GM19351 (cell line): ENCODE measurements around the gene PTGR3.

Experiments used
- ATAC-seq: cut with Tn5 transposase; IDR thresholded peaks from one replicate; pipeline ENCODE4 v1.9.1; 2021; ENCODE audit warnings: mild to moderate bottlenecking, moderate library complexity; ENCODE audit not compliant: unreplicated experiment

PTGR3 gene

DNA sequence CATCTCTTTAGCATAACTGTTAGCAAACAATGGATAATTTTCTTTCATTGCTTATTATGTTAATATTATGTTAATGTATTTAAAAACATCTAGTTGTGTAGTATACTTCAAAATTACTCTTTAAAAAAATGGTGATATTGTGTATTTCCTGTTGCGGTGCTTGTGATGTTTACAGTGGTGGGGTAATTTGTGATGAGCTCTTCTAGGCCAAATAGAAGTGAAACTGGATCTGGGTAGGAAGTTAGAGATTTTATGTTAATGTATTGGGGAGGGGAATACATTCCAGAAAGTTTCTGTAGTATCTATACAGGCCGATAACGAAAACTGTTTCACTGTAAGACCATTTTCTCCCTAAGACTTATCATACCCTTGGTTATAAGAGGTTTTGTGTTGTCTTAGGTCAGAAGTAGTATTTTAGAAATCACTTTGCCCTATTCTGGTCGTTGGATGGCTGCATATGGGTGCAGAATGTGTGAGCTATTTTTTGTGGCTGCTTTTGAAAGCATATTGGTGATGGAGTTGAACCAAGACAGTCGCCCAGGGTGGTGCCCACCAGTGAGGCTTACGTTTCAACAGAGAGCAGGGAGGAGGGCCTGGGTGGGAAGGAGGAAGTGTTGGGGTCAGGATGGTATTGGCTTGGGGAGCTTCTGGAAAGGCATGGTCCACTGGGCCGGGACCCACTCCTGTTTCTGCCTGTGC, 7.4 kb upstream of the PTGR3 start:
- ATAC-seq = no peak

DNA sequence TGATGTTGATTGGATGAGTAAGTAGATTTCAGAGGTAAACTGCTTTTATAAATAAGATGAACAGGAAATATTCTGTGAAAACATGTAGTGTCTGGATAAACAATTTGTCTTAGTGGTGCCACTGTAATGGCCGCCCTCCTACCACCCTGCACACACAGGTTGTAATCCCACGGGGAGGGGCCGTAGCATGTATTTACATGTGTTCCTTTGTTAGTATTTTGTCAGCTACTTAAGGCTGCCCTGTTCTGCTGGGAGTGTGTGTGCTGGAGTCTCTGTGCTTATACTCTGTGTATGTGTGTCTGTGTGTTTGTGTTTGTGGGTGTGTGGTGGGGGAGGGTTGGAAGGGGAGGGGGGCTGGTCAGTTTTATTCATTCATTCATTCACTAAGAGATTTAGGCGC, 6.7 kb upstream of the PTGR3 start:
- no peak for ATAC-seq

DNA sequence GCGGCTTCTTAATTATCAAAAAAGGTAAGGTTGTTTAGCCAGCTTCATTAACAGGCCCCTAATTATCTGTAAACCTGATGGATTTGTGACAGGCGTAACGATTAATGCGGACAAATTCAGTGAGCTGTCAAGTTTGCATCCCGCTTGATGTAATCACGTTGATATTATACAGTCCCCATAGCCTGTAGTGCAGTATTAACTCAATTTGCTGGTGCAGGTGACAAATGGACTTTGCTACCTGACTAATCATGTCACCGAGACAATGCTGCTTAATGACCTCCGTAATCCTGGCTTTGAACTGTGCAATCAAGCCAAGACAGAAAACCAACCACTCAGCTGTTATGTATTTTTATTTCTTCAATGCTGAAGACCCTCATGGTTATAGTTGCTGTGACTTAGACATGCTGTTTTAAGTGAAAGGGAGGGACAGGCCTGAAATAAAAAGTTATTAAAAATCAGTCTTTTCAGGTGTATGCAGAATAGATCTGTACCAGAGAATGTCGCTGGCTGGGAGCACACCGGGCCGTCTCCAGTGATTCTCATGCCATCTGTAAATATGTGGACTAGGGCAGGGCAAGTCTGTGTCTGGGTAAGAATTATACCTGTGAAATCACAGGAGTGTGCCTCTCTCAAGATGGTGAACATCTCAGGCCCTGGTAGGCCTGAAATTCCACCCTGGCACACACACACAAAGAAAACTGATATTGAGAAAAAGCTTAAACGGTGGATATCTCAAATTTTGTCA, 6.0 kb upstream of the PTGR3 start:
- ATAC-seq = no peak

DNA sequence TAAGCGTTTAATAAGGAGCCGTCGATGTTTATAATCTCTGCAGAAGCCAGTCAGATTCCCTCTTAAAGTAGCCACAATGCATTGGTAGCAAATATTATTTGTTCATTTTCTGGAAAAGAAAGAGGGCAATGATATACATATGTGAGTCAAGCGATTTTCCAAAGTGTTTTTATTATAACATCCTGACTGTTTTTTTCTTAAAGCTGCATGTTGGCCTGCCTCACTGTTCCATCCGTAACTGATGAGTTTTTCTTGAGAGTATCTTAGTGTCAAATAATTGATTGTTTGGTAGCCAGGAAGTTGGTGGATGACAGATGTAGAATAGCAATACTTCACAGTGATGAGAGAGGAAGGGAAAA, 5.4 kb upstream of the PTGR3 start:
- no peak for ATAC-seq

DNA sequence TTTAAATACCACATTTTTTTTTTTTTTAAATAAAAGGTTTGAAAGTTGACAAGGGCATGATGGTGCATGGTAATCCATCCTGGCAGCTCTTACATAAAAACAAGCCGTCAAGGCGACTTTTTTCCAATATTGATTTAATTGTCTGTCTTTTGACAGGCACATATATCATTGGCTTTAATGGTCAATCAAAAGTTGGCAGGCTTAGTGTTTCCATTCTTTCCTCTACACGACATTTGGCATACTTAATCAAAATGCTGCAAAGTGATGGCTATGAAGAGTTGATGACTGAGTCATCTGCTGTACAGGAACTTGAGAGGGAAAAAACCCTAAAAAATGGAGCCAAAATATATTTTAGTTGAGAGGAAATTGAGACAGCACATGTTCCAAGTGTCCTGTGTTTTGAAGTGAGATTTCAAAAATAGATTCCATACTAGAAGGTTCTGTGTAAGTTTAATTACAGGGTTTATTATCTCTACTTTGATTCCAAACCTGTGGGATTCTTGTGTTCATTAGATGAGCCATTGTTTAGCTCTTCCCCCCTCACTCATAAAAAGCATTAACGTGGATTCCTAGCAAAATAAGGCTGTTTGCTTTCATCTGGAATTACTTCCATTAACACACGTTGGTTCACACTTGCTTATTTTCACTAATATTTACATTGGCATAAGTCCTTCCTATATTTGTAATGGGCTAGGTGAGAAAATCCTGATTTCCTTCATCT, 4.8 kb upstream of the PTGR3 start:
- no peak for ATAC-seq

DNA sequence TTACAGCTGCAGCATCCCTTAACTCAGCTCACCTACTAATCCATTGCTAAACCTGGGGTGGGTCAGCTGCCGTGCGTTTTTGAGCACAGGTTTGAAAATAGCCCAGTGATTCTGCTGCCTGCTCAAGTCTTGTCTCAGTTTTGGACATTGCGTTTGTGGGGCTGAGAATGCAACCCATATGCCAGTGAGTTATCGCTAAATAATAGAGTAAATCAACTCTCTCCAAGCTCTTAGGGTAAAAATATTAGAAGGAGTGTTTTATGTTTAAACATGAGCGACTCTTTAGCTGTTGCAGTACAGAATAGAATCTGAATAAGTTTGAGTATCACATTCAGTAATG, 3.8 kb upstream of the PTGR3 start:
- ATAC-seq = no peak

DNA sequence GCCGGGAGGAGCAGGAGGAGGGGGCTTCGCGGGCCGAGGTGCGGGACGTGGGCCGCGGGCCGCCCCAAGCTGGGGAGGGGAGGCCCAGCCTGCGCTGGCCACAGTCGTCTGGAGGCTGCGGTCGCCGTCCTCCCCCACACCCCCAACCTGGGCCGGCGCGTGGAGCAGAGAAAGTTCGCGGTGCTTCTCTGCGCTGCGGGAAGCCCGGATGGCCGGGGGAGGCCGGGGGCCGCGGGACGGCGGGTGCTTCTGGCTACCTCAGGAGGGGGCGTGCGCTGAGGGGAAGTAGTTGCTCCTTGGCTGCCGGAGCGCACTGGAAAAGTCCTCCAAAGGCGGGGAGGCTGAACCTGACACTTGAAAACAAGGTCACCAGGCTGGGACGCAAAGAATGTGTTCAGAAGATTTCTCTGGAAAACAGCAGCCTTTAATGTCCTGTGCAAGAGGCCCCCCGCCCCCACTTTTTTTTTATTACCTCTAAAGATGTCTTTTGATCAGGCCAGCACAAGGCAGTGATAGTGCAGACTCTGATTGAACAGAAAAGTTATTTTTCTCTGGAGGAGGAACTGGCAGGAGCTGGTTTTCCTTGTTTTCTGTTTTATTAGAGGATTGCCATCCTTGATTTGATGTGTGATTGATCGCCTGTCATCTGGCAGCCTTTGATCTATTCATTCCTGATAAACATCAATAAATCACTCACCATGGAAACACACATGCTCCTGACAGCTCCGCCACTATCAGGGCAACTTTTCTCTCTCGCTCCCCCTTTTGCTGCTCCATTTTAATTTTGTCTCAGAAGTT, 3.2 kb upstream of the PTGR3 start:
- no peak for ATAC-seq

DNA sequence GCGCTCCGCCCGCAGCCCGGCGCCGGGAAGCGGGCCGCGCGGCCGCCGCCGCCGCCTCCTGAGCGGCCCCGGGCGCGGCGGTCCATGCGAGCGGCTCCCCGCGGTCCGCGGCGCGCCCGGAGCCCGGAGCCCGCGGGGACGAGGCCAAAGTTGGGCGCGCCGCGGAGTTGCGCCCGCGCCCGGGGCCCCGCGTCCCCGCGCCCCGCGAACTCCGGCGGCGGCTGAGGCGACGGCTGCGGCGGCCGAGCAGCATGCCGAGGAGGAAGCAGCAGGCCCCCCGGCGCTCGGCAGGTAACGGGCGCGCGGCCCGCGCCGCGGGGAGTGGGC, 2.6 kb upstream of the PTGR3 start:
- no peak for ATAC-seq

DNA sequence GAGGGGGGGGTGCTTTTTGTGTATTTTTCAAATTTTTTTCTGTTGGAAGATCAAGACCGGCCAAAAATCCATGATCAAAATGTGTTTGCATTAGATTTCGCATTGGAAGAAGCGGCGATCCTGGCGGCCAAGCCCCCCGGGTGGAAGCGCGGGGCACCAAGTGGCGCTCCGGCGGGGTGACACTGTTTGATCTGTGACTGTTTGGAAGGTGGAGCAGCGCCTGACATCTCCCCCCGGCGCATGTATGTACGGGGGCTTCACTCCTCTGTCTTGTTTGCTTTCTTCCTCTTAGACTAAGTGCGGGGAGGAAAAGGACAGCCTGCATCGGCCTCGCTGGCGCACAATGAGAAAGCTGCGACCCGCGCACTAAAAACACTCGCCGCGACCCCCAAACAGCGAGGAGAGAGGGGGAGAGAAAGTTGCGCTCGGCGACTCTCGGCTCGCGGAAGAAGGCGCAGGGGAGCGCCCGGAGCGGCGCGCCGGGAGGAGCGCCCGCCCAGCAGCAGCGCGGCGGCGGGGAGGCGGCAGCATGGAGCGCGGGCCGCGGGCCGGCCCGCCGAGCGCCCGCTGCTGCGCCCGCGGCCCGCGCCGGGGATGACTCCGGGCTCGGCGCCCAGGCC, 2.2 kb upstream of the PTGR3 start:
- ATAC-seq = peak; percentile 5

DNA sequence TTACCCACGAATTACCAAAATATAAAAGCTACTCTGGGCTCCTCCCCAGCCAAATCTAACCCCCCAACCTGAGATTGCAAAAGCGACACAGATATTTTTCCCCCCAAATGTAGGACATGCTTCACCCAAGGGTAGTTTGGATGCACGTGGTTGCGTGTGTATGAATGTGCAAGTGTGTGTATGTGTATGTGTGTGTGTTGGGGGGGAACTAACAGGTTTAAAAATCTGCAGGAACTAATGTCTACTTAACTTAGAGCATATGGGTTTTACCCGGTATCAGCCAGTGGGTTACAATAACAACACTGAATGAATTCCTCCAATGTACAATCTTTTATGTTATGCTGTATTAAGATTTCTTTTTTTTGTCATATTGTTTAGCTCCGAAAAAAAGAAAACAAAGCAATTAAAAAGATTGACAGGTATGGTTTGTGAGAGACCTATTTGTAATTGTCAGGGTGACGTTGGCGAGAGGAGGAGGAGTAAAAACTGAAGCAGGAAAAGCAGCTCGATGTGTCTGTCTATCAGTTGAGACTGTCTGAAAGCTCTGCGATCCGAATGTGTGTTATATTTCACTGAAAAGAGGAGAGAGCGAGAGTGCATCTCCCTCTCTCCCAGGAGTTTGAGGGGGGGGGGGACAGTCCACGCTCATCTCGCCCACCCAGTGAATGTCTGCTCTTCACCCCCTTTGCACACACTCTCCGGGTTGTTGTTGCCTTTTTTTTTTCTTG, 1.5 kb upstream of the PTGR3 start, which contains the start of gene TSHZ1:
Gene TSHZ1 (plus strand): TSS at position 524 of the 728 bp plus-strand sequence. CDS start 1,080 bp downstream, outside the sequence.
- ATAC-seq = peak; percentile 42

DNA sequence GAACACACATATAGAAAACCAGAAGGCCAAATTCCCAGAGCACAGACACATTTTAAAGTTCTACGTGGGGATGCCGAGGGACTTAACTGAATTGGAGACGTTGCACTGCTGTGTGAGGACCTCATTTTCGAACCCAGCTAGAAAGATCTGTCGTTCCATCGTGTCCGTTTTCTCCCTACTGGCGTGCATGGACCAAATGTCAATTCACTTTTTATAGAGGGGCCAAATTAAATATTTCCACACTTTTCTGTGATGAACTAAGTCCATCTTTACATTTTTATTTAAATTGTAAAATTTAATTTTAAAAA, 966 bp upstream of the PTGR3 start:
- ATAC-seq = no peak

DNA sequence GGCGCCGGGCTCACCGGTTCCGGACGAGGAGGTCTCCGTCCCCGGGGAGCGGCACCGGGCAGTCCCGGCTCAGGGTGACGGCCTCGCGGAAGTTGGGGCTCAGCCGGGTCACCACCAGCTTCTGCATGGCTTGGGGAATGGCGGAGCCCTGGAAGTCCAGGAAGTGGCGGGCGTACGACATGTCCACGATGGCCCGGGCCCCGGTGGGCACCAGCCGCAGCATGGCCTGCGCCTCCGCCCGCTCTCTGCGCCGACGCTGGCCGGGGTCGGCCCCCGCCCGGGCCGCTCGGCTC, 157 bp downstream of the PTGR3 start:
- peak; percentile 6 for ATAC-seq

DNA sequence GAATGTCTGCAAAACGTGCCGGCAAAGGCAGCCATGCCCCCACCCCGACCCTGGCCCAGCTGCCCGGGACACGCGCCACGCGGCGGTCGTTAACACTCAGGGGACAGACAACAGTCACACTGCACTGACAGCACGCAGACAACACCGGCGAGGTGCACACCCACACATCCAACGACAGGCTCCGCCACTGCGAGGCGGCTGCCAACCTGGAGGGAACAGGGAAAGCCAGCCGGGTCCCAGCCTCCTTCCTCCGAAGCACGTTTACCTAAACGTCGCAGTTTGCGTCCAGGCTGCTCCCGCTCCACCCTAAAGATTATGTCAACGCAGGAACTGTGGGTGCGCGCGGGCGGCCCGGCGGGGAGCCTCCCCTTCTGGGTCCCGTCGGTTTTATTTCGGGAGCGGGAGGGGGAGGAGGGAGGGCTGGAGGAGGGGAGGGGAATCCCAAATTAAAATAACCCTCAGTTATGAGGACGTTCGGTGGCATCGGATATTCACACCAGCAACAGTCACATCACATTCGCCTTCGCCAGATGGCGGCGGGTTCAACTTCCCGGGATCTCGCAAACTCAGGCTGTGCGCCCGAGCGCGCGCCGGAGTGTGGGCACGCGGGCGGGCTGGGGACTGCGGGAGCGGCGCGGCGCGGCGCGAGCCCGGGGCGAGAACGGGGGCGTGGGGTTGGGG, 644 bp downstream of the PTGR3 start:
- ATAC-seq = peak; percentile 1

DNA sequence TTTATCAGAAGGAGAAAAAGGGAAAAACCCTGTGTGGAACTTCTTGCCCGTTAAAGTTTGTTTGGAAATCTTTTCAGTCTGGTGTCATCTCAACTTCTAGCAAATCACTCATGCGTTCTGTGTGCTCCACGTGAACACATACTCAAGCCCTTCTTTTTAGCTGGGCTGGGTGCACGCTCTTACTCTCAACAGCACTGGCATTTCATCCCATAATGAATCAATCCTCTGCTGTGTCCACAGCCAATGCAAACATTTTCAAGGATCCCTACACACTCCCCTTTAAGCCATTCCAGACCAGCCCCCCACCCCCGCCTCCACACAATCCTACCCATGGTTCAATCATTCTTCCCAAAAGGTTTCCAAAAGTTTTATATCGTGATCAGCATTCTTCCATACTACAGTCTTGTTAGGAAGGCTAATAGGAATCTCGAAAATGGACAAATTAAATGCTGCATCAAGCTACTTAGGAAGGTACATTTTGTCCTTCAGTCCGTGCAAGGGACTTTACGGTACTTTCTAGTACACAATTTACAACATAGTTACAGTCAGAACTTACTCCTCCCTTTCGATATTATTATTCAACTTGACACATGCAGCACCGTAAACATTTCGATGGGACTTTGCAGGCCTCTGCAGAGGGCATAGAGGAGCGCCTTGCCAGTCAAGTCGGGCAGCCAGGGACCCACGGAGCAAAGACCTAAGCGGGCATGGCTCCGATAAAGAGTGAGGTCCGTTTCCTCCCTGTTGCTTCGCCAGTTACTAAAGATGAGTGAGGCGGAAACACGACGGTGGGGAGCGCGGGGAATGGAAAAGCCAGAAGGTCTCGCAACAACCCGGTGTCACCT, 1.4 kb downstream of the PTGR3 start:
- no peak for ATAC-seq

DNA sequence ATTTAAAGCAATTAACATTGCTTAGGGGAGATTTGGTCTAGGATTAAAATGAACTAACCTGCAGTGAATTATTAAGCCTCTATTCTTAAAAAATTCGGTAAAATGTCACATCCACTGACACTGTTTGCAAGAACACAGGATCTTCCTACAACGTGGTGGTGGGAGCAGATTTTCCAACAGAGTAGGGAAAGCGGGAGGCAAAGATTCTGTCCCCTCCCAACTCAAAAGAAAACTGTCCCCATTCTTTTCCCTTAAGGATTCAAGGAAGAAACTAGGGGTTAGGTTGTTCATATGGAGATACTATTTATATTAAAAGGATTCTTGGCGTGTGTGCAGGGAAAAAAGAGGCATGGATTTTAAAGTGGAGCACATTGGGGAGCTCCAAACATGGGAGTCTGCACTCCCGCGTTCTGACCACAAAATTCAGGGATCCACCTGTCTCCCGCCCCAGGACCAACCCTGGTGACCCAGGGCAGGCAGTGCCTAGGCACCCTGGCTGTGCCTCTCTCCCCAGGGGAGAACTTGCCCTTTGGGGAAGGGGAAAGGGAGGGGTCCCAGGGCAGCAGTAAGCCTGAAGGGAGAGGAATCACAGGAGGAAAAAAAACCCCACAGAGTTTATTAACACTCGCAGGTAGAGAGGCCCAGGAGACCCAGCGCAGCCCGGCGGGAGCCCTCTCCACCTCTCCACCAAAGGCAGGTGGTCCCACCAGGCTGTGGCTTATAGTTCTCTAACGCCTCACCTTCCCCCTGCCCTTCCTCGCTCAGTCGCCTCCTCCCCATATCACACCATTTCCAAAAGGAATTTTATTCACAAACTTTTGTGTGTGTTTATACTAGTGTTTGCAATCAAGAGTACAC, 2.3 kb downstream of the PTGR3 start:
- ATAC-seq = no peak

DNA sequence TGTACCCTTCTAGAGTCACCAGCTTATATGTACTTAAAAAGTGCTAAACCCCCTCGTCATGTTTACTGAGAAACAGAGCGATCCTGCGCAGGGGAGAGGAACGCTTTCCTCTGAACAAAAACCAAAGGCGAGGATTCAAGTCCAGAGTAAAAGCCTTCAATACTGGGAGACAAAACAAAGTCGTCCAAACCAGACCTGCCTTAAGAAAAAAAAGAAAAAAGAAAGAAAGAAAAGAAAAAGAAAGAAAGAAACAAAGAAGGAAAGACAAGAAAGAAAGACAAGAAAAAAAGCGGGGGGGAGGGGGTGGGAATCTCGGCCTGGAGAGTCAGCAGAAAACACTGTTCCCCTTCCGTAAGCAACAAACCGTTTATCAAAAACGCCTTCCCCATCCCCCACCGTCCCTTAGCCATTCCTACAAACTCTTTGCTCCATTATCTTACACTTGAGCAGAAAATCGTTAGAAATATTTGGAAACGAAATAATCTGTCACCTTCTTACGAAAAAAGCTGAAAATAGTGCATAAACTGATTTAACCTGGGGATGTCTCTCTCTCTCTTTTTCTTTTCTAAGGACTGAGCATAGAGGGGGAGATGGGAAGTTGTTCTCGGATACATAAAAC, 3.3 kb downstream of the PTGR3 start:
- no peak for ATAC-seq

DNA sequence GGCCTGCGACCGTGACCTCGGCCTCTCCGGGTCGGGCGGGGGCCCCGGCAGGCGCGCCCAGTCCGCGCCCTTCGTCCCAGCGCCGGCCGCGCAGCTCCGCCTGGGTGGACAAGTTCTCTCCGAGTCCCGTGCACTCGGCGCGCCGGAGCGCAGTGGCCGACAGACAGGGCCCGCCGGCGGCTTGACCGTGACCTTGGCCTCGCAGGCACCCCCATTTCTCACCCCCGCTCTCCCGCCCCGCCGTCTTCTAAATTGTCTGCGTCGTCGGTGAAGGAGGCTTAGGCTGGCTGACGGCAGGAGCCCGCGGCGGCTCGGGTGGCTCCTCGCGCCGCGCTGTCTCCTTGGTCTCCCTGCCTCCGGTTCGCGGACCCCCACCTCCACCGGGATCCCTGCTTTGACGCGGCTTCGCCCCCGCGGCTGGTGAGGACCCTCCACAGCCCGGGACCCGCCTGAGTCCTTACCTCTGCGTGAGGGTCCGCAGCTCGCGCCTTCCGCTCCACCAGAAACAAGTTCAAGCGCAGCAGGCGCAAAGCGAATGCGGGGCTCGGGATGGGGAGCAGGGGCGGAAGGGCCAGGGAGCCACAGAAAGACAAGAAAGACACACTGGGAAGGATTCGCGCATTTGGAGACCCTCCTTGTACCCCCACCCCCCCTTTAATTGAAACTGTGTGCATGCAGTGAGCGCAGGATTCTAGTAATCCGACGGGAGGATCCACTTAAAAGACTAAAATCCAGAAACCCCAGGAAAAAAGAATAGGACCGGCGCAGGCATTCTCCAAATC, 4.0 kb downstream of the PTGR3 start:
- ATAC-seq = no peak
